ENCODE data around the gene SLF2.

DNA sequence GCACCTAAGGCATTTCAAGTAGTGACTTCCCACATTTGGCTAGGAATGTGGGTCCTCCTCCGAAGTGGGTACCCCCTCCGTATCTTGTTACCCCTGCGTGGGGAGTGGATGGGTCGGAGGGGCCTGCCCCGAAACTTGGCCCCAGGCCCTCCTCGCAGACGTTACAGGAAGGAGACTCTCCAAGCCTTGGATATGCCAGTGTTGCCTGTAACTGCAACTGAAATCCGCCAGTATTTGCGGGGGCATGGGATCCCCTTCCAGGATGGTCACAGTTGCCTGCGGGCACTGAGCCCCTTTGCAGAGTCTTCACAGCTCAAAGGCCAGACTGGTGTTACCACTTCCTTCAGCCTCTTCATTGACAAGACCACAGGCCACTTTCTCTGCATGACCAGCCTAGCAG lies 75.4 kb downstream of the SLF2 start:
- TF ChIP-seq, protein P1, sequence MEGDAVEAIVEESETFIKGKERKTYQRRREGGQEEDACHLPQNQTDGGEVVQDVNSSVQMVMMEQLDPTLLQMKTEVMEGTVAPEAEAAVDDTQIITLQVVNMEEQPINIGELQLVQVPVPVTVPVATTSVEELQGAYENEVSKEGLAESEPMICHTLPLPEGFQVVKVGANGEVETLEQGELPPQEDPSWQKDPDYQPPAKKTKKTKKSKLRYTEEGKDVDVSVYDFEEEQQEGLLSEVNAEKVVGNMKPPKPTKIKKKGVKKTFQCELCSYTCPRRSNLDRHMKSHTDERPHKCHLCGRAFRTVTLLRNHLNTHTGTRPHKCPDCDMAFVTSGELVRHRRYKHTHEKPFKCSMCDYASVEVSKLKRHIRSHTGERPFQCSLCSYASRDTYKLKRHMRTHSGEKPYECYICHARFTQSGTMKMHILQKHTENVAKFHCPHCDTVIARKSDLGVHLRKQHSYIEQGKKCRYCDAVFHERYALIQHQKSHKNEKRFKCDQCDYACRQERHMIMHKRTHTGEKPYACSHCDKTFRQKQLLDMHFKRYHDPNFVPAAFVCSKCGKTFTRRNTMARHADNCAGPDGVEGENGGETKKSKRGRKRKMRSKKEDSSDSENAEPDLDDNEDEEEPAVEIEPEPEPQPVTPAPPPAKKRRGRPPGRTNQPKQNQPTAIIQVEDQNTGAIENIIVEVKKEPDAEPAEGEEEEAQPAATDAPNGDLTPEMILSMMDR (IDR thresholded peaks at IDR 0.05; ENCODE audit: low read length) = no peak
- TF ChIP-seq EZH2phosphoT487 (IDR thresholded peaks at IDR 0.05; ENCODE audit: low read length) = no peak
